Epithelial cell of esophagus (primary cell): Measurements from ENCODE around the gene CLTCL1.

Experiments used
- DNase-seq: peaks from one replicate; pipeline ENCODE4 v3.0.0; 2010; ENCODE audit warnings: low read depth
- H3K4me3 ChIP-seq: 2 replicates; pipeline ENCODE4 v1.5.1; 2011; ENCODE audit warnings: mild to moderate bottlenecking, low read length, control low read depth
- TF ChIP-seq, protein P1 (sequence below): IDR thresholded peaks from 2 replicates; pipeline ENCODE4 v1.5.1; 2011; ENCODE audit warnings: low read depth, mild to moderate bottlenecking, low read length, control low read depth, inconsistent platforms; ENCODE audit not compliant: insufficient read depth; ENCODE audit errors: missing control alignments

Gene CLTCL1

DNA sequence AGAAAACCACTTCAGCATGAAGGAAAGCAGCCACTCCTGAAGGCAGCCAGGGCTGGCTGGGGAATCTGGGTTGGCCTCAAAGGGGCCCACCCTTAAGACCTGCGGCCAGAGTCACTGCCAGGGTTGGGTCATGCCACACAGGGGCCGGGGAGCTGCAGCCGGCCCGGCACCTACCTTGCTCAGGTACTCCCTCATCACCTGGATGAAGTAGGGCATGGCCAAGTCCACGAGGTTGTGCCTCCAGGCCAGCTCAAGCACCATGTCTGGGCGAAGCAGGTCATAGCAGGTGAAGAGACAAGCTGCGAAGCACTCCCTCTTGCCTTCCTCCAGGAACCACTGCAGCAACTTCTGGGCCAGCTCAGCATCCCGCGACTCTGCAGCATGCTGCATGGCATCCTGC, 108.3 kb downstream of the CLTCL1 start:
- TF ChIP-seq, protein P1, sequence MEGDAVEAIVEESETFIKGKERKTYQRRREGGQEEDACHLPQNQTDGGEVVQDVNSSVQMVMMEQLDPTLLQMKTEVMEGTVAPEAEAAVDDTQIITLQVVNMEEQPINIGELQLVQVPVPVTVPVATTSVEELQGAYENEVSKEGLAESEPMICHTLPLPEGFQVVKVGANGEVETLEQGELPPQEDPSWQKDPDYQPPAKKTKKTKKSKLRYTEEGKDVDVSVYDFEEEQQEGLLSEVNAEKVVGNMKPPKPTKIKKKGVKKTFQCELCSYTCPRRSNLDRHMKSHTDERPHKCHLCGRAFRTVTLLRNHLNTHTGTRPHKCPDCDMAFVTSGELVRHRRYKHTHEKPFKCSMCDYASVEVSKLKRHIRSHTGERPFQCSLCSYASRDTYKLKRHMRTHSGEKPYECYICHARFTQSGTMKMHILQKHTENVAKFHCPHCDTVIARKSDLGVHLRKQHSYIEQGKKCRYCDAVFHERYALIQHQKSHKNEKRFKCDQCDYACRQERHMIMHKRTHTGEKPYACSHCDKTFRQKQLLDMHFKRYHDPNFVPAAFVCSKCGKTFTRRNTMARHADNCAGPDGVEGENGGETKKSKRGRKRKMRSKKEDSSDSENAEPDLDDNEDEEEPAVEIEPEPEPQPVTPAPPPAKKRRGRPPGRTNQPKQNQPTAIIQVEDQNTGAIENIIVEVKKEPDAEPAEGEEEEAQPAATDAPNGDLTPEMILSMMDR: no peak
- no peak overlapping the region for H3K4me3 ChIP-seq
- no peak for DNase-seq

GRCh38 chr22:19182472-19183157, 108.9 kb downstream of the CLTCL1 start:
- DNase-seq: no peak
- TF ChIP-seq, protein P1: no peak
- H3K4me3 ChIP-seq: no peak overlapping the region

DNA sequence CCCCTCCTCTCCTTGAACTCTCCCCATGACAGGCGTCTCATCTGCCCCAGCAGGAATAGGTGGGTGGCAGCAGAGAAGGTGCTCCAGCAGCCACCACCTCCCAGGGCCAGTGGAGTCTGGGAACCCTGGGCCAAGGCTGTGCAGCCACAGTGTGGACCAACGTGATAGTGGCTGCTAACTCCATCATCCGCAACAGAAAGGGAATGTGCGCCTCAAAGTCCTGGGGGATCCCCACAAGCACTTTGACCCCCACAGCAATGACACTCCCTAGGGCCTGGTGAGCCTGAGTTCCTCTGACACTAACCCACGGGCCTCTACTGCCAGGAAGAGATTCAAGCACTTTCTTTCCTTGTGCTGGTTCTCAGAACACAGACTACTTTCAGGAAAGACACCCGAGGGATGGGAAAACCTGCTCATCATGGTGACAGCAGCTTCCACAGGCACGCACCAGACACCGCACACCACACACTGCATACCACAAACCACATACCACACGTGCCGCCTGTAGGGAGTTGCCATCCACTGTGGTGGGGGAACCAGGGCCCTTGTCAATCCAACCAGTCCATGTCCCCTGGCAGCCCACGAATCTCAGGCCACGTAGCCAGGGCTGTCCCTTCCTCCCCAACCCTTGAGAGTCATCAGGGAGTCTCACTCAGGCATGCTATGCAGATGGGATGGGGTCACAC, 109.6 kb downstream of the CLTCL1 start:
- H3K4me3 ChIP-seq: no peak overlapping the region
- TF ChIP-seq, protein P1: no peak
- no peak for DNase-seq

GRCh38 chr22:19180740-19181410, 110.6 kb downstream of the CLTCL1 start:
- DNase-seq: no peak
- TF ChIP-seq, protein P1: no peak
- no peak overlapping the region for H3K4me3 ChIP-seq

DNA sequence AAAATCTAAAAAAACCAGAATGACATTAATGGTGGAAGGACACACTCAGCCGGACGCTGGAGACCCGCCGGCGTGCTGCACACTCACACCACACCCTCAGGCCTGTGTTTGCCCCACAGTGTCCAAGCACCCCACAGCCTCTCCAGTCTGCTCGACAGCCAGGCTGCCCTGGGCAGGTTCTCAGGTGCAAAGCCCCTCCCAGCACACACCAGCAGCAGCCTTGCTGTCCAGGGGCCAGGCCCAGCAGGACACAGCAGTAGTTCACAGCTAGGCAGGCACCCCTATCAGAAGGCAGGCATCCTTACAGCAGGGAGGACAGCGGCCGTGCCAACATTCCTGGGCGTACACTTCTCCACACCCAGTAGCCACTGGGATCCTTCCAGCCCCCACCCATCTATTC, 111.3 kb downstream of the CLTCL1 start:
- no peak for DNase-seq
- H3K4me3 ChIP-seq: no peak overlapping the region
- TF ChIP-seq, protein P1: no peak

DNA sequence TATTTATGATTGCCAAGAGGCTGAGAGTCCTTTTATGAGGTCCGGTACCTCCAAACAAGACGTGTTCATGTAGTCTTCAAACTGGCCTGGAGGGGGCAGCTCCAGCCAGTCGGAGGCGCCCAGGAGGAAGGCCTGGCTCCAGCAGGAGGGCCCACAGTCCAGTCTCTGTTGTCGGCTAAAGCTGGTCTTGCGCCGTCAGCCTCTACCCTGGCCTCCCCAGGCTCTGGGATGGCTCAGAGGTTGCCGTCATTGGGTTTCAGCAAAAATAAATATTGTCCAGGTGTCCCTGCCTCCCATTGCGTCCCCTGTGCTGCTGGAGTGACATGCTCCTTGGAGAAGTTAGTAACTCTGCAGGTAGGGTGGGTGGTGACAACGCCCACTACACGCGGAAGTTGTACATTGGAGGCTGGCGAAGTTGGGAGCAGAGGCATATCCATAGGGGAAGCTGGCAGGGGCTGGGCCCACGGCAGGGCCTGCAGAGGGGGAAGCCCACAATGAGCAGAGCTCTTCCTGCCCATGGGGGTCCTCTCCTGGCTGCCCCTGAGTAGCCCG, 111.9 kb downstream of the CLTCL1 start:
- TF ChIP-seq, protein P1: peak; percentile 72
- peak overlapping the region; percentile 51 for H3K4me3 ChIP-seq
- peak; percentile 79 for DNase-seq
